Activated T-cell treated with anti-CD3 and anti-CD28 coated beads, Interleukin-2, amount 50 U/mL, for 48 hours (primary cell): ENCODE data around the gene OBP2A.
A peak's percentile ranks its signal among the peaks of the same experiment; 100 is the strongest.
"Not testable (repeated sequence)": the region's sequence is repeated elsewhere in the genome, so short reads cannot be mapped to it uniquely, and the experiment has no call there.

Source experiments
- DNase-seq, 2 experiments: peaks; one replicate each; pipeline ENCODE4 v3.0.0-alpha.2; 2020

The OBP2A gene

DNA sequence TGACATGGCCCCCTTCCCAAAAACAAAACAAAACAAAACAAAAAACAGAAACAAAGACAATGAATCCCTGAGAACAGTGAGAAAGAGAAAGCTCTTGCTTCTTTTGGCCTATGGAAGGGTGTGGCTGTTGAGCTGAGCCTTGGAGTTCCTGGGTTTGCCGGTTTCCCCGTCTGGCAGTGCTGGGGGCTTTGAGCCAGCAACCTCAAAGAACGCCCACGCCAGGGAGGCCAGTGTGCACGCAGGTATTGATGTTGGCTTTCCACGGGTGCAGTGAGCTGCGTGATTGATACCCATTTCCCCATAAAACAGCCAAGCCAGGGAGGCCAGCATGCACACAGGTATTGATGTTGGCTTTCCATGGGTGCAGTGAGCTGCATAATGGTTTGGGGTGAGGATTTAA, 33.0 kb upstream of the OBP2A start:
- DNase-seq: no peak

- no peak for DNase-seq
Measured at GRCh38 chr9:135513351-135513846, 32.5 kb upstream of the OBP2A start.

- not testable (repeated sequence) for DNase-seq
Measured at GRCh38 chr9:135513906-135514305, 32.0 kb upstream of the OBP2A start.

GRCh38 chr9:135514342-135515082, 31.4 kb upstream of the OBP2A start:
- DNase-seq: no peak

DNA sequence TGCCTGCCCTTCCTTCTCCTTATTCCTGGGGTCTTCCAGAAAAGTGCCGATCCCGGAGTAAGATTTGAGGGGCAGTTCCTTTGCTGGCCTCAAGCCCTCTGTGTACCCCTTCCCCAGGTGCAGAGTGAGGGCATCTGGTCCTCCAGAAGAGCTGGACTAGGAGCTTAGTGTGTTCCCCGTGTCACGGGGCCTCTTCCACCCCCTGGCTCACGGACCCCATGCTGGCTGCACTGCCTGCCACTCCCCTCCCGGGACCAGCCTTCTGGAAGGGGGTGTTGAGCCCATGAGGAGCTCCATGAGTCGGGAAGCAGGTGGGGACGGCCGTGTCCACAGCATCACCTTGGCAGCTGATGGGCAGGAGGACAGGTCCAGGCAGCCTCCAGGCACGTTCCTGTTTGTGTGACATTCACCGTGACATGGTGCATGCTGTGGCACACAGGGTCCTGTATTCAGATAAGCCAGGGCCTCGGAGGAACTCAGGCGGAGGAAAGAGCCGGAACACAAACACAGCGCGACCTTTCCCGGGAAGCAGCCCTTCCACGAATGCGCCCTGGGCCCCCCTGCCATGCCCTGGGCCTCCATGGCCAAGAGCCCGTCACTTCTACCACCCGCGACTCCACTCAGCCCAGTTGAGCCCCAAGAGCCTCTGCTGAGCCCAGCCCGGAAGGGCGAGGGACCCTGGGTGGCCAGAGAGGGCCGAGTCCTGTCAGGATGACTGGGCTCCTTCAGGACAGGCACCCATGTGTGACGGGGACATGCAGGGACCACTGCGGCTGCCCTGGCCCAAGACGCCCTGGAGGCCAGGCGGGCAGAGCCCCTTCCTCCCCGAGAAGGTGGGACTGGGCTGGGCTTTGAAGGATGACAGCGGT, 30.6 kb upstream of the OBP2A start:
- no peak for DNase-seq

- peak in 1 of 2 experiments; percentile 10 for DNase-seq
Measured at GRCh38 chr9:135516132-135516860, 29.6 kb upstream of the OBP2A start.

DNA sequence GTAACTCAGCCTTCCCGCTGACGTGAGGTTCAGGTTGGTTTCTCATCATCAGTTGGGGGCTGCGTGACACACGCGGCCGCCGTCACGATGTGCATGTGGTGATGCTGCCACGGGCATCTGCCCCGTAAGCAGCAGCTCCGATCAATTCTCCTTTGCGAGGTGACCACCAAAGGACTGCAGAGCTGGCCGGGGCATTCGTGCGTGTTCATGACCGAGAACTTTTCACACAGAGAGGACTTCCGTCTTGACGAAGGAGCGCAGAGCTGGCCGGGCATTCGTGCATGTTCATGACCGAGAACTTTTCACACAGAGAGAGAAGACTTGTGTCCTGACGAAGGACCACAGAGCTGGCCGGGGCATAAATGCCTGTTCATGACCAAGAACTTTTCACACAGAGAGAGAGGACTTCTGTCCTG, 28.5 kb upstream of the OBP2A start:
- DNase-seq: peak; percentile 7 to 14

DNA sequence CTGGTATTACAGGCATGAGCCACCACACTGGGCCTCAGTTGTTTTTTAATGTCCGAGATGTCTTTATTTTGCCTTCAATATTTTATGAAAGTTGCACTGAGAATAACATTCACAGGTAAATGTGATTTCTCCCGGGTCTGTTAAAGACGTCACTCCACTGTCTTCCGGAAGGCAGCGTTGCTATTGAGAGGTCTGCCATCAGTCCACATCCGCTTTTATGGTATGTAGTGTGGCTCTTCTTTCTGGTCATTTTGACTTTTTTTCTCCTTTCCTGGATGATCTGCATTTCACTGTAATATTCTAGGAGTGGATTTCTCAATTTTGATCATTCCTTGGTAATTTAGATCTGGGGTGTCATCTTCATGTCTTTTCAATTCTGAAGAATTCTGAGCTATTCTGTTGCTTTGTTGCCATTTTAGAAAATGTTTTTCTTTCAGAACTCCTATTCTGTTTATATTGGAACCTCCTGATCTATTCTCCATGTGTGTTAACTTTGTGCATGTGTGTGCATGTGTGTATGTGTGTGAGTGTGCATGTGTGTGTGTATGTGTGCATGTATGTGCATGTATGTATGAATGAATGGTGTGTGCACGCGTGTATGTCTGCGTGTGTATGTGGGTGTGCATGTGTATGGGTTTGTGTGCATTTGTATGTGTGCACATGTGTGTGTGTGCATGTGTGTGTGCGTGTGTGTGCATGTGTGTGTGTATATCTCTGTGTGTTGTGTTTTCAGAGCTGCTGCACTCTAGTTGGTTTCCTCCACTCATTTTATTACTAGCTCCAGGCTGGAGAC, 26.6 kb upstream of the OBP2A start:
- no peak for DNase-seq

- peak in 1 of 2 experiments; percentile 2 for DNase-seq
Measured at GRCh38 chr9:135520916-135521607, 24.9 kb upstream of the OBP2A start, which contains the start of gene LCN1. TSS of gene LCN1 (plus strand) at chr9:135521440. CDS start at chr9:135521498, 58 bp downstream.

GRCh38 chr9:135521608-135522095, 24.3 kb upstream of the OBP2A start:
- DNase-seq: no peak

DNA sequence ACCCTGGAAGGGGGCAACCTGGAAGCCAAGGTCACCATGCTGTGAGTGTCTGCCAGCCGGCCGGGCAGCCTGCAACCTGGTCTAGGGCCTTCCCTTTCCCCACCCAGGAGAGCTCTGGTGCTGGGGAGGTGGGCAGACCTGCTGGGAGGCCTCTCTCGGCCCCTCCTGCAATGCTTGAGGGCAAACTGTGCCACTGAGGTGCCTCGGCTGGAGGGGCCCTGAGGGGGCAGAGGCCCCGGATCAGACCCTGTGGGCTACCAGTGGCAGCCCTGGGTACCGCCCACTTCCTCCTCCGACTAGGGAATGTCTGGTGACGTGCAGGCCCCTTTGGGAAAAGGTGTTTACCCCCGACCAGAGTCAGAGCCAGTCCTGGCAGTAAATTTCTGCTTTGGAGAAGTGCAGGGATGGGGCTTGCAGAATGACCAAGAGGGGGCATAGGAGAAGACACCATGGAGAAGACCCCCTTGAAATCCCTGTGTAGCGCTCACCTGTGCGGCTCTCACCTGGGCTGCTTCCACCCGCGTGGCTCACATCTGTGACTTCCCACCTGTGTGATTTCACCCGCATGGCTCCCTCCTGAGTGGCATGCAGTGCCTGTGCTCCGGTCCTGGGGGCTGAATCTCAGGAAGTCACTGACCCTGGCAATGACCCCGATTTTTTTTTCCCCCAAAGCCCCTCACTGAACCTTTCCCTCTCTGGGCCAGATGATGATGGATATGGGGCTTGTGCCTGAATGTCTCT, 23.6 kb upstream of the OBP2A start:
- DNase-seq: peak in 1 of 2 experiments; percentile 2

GRCh38 chr9:135522931-135523330, 23.0 kb upstream of the OBP2A start:
- peak in 1 of 2 experiments; percentile 1 for DNase-seq

- DNase-seq: peak in 1 of 2 experiments; percentile 7
Measured at GRCh38 chr9:135523521-135524129, 22.3 kb upstream of the OBP2A start.

GRCh38 chr9:135524130-135524861, 21.6 kb upstream of the OBP2A start:
- DNase-seq: peak in 1 of 2 experiments; percentile 3

DNA sequence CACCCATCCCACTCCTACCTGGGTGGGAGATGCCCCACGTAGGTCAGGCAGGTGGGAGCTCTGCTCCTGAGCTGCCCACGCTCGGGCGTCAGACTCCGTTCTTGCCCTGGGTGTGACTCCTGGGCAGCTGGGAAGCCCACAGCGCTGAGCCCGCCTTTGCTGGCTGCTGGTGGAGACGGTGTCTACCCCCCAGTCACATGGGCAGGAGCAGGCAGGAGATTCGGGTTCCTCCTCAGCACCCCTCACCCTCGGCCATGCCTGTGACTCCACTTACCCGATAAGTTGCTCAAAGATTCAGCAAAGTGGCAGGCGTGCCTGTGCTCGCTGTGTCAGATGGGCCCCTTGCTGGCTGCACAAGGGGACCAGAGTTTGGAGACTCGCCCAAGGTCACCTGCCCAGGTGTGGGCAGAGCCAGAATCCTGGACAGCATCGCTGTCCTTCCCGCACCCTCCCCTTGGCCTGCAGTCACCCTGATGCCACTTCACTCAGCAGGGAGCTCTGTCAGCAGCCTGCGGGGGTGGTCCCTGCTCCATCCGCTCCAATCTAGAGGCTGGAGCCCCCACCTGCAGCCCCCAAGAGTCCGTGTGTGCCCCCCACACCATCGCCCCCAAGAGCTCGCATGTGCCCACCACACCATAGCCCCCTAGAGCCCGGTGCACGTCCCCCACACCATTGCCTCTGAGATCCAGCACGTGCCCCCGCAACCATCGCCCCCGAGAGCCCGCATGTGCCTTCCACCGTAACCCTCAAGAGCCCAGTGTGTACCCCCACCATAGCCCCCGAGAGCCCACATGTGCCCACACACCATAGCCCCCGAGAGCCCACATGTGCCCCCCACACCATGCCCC, 20.5 kb upstream of the OBP2A start:
- peak in 1 of 2 experiments; percentile 10 for DNase-seq

DNA sequence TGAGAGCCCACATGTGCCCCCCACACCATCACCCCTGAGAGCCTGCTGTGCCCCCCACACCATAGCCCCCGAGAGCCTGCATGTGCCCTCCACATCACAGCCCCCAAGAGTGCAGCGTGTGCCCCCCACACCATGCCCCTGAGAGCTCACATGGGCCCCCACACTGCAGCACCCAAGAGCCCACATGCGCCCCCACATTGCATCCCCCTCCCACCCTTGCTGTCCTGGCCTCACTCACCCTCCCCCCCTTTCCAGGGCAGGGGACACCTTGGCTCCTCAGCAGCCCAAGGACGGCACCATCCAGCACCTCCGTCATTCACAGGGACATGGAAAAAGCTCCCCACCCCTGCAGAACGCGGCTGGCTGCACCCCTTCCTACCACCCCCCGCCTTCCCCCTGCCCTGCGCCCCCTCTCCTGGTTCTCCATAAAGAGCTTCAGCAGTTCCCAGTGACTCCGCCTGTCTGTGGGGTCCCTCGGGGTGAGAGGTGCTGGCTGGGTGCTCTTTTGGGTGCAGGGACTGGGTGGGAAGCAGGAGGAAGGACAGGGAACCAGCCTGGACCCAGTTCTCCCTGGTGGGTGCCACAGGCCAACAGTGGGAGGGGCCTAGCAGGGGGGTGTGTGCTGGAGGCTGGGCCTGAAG, 19.7 kb upstream of the OBP2A start:
- peak in 1 of 2 experiments; percentile 7 for DNase-seq

- peak in 1 of 2 experiments; percentile 10 for DNase-seq
Measured at GRCh38 chr9:135526730-135527571, 19.0 kb upstream of the OBP2A start.
